ENCODE results near the gene CYB5R3.

GRCh38 chr22:42608823-42609361 lies 40.3 kb downstream of the CYB5R3 start:
- TF ChIP-seq, protein P1, sequence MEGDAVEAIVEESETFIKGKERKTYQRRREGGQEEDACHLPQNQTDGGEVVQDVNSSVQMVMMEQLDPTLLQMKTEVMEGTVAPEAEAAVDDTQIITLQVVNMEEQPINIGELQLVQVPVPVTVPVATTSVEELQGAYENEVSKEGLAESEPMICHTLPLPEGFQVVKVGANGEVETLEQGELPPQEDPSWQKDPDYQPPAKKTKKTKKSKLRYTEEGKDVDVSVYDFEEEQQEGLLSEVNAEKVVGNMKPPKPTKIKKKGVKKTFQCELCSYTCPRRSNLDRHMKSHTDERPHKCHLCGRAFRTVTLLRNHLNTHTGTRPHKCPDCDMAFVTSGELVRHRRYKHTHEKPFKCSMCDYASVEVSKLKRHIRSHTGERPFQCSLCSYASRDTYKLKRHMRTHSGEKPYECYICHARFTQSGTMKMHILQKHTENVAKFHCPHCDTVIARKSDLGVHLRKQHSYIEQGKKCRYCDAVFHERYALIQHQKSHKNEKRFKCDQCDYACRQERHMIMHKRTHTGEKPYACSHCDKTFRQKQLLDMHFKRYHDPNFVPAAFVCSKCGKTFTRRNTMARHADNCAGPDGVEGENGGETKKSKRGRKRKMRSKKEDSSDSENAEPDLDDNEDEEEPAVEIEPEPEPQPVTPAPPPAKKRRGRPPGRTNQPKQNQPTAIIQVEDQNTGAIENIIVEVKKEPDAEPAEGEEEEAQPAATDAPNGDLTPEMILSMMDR (conservative IDR thresholded peaks at IDR 0.05; ENCODE audit: low read depth, low read length) = no peak
- no peak for TF ChIP-seq EZH2 (IDR thresholded peaks at IDR 0.05; ENCODE audit: borderline replicate concordance, low read depth, low read length, poor library complexity, severe bottlenecking)
